SIG-M5 (cell line): Measurements from ENCODE around the gene PAX8.

ENCODE experiments used
- DNase-seq: peaks from one replicate; lab custom pipeline; 2025; lab: John Stamatoyannopoulos, UW

PAX8 gene

GRCh38 chr2:113203217-113203530 is 75.5 kb downstream of the PAX8 start:
- DNase-seq = no peak

- DNase-seq = no peak
These were observed 76.2 kb downstream of the PAX8 start for GRCh38 chr2:113202305-113203216.

GRCh38 chr2:113201496-113202304 is 77.0 kb downstream of the PAX8 start:
- DNase-seq = no peak

GRCh38 chr2:113200736-113201490 is 77.8 kb downstream of the PAX8 start:
- DNase-seq = no peak

- no peak for DNase-seq
These were observed 78.5 kb downstream of the PAX8 start for GRCh38 chr2:113200236-113200635.

GRCh38 chr2:113198790-113199612 is 79.7 kb downstream of the PAX8 start:
- no peak for DNase-seq

GRCh38 chr2:113198048-113198789 is 80.5 kb downstream of the PAX8 start:
- no peak for DNase-seq

- DNase-seq = no peak
These were observed 81.2 kb downstream of the PAX8 start for GRCh38 chr2:113197347-113198047.

GRCh38 chr2:113196839-113197238 is 81.9 kb downstream of the PAX8 start:
- DNase-seq = no peak

GRCh38 chr2:113195923-113196501 is 82.7 kb downstream of the PAX8 start:
- no peak for DNase-seq

GRCh38 chr2:113192459-113193100 is 86.1 kb downstream of the PAX8 start:
- no peak for DNase-seq

- no peak for DNase-seq
These were observed 87.8 kb downstream of the PAX8 start for GRCh38 chr2:113190871-113191270.

GRCh38 chr2:113187771-113188170 is 91.0 kb downstream of the PAX8 start:
- peak; percentile 21 for DNase-seq

- DNase-seq = no peak
These were observed 92.3 kb downstream of the PAX8 start for GRCh38 chr2:113186433-113186796.

GRCh38 chr2:113185664-113186432 is 92.9 kb downstream of the PAX8 start:
- DNase-seq = no peak

GRCh38 chr2:113184531-113185230 is 94.0 kb downstream of the PAX8 start:
- no peak for DNase-seq

- DNase-seq = no peak
These were observed 95.0 kb downstream of the PAX8 start for GRCh38 chr2:113183703-113184102.

GRCh38 chr2:113183264-113183663 is 95.5 kb downstream of the PAX8 start:
- DNase-seq = no peak
